ENCODE measurements around the gene HSPB8.

The HSPB8 gene

GRCh38 chr12:119241049-119241448 is 62.3 kb downstream of the HSPB8 start:
- H3K36me3 ChIP-seq (ENCODE audit: control insufficient read depth in 1 of 2, insufficient read depth in 2 of 2, low read depth in 1 of 2, low read length in 2 of 2) = no peaks in the 10 kb centered on the region
- no peaks in the 10 kb centered on the region for H3K27me3 ChIP-seq (ENCODE audit: control insufficient read depth in 1 of 2, insufficient read depth in 1 of 2, low read length in 2 of 2)
- H3K4me1 ChIP-seq (ENCODE audit: control insufficient read depth, insufficient read depth, low read depth, low read length) = no peaks in the 10 kb centered on the region
- no peak overlapping the region for H3K14ac ChIP-seq (ENCODE audit: low read length in 2 of 2)
- H2BK120ac ChIP-seq (ENCODE audit: low read depth, low read length) = no peak overlapping the region
- 83% methylated on average over 2 of the region's 5 CpGs for WGBS
- no peak overlapping the region for H3K9ac ChIP-seq (ENCODE audit: low read length)
- no peak overlapping the region for H2AK5ac ChIP-seq (ENCODE audit: low read length, severe bottlenecking)
- no peak overlapping the region for H2BK12ac ChIP-seq (ENCODE audit: low read length in 2 of 2)
- no peak overlapping the region for H2AFZ ChIP-seq (ENCODE audit: low read depth, low read length)
- H3K4me2 ChIP-seq (ENCODE audit: low read length, poor library complexity, severe bottlenecking) = no peak overlapping the region
- H4K91ac ChIP-seq (ENCODE audit: low read length) = no peak overlapping the region
- no peak overlapping the region for H2BK5ac ChIP-seq (ENCODE audit: low read depth, low read length, poor library complexity, severe bottlenecking)
- no peak overlapping the region for H3K4me3 ChIP-seq (ENCODE audit: insufficient read depth in 1 of 2, low read depth in 1 of 2, low read length in 2 of 2)
- H2BK15ac ChIP-seq (ENCODE audit: low read depth, poor library complexity, severe bottlenecking) = no peak overlapping the region
- H3K4ac ChIP-seq (ENCODE audit: low read depth in 1 of 2, low read length in 2 of 2) = no peak overlapping the region
- DNase-seq = no peak
- H3K79me1 ChIP-seq (replicated peaks; ENCODE audit: low read length, poor library complexity, severe bottlenecking) = no peaks in the 10 kb centered on the region
- no peak overlapping the region for H4K8ac ChIP-seq (ENCODE audit: low read length)
- H3K23ac ChIP-seq (ENCODE audit: low read length in 2 of 2) = no peak overlapping the region
- no peak overlapping the region for H3K27ac ChIP-seq (ENCODE audit: low read length, poor library complexity, severe bottlenecking)
- H3K9me3 ChIP-seq (ENCODE audit: control insufficient read depth, low read length) = peaks cover 3% of the 10 kb centered on the region
- no peak overlapping the region for H3K18ac ChIP-seq (ENCODE audit: low read depth in 1 of 2, low read length in 2 of 2)

- 83% methylated on average over 9 of the region's 9 CpGs for WGBS
- H3K4me3 ChIP-seq (ENCODE audit: insufficient read depth in 1 of 2, low read depth in 1 of 2, low read length in 2 of 2) = no peak overlapping the region
- no peak overlapping the region for H3K4me2 ChIP-seq (ENCODE audit: low read length, poor library complexity, severe bottlenecking)
- H3K79me1 ChIP-seq (replicated peaks; ENCODE audit: low read length, poor library complexity, severe bottlenecking) = no peaks in the 10 kb centered on the region
- no peaks in the 10 kb centered on the region for H3K36me3 ChIP-seq (ENCODE audit: control insufficient read depth in 1 of 2, insufficient read depth in 2 of 2, low read depth in 1 of 2, low read length in 2 of 2)
- H3K27me3 ChIP-seq (ENCODE audit: control insufficient read depth in 1 of 2, insufficient read depth in 1 of 2, low read length in 2 of 2) = no peaks in the 10 kb centered on the region
- H3K4ac ChIP-seq (ENCODE audit: low read depth in 1 of 2, low read length in 2 of 2) = no peak overlapping the region
- no peak overlapping the region for H3K27ac ChIP-seq (ENCODE audit: low read length, poor library complexity, severe bottlenecking)
- no peak overlapping the region for H3K23ac ChIP-seq (ENCODE audit: low read length in 2 of 2)
- no peak for DNase-seq
- H3K9me3 ChIP-seq (ENCODE audit: control insufficient read depth, low read length) = peaks cover 3% of the 10 kb centered on the region
- no peak overlapping the region for H3K14ac ChIP-seq (ENCODE audit: low read length in 2 of 2)
- no peak overlapping the region for H2BK5ac ChIP-seq (ENCODE audit: low read depth, low read length, poor library complexity, severe bottlenecking)
- H2AK5ac ChIP-seq (ENCODE audit: low read length, severe bottlenecking) = no peak overlapping the region
- no peak overlapping the region for H4K91ac ChIP-seq (ENCODE audit: low read length)
- no peaks in the 10 kb centered on the region for H3K4me1 ChIP-seq (ENCODE audit: control insufficient read depth, insufficient read depth, low read depth, low read length)
- no peak overlapping the region for H4K8ac ChIP-seq (ENCODE audit: low read length)
- no peak overlapping the region for H3K9ac ChIP-seq (ENCODE audit: low read length)
- no peak overlapping the region for H3K18ac ChIP-seq (ENCODE audit: low read depth in 1 of 2, low read length in 2 of 2)
- no peak overlapping the region for H2AFZ ChIP-seq (ENCODE audit: low read depth, low read length)
- no peak overlapping the region for H2BK120ac ChIP-seq (ENCODE audit: low read depth, low read length)
- no peak overlapping the region for H2BK12ac ChIP-seq (ENCODE audit: low read length in 2 of 2)
- no peak overlapping the region for H2BK15ac ChIP-seq (ENCODE audit: low read depth, poor library complexity, severe bottlenecking)
These were observed 62.9 kb downstream of the HSPB8 start for GRCh38 chr12:119241580-119242169.

Measured in mesenchymal stem cell (in vitro differentiated cells and primary cell).